GM18861 (cell line): ENCODE data around the gene TBCD.
"Not testable (repeated sequence)": the region's sequence is repeated elsewhere in the genome, so short reads cannot be mapped to it uniquely, and the experiment has no call there.

ENCODE experiments used
- ATAC-seq: cut with Tn5 transposase; IDR thresholded peaks from one replicate; pipeline ENCODE4 v1.9.1; 2021; ENCODE audit not compliant: unreplicated experiment

Gene TBCD

GRCh38 chr17:82985973-82986372, 234.1 kb downstream of the TBCD start:
- no peak for ATAC-seq

DNA sequence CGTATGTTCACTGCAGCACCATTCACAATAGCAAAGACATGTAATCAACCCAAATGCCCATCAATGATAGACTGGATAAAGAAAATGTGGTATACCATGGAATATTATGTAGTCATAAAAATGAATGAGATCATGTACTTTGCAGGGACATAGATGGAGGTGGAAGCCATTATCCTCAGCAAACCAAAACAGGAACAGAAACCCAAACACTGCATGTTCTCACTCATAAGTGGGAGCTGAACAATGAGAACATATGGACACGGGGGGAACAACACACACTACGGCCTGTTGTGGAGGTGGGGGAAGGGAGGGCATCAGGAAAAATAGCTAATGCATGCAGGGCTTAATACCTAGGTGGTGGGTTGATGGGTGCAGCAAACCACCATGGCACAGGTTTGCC, 237.2 kb downstream of the TBCD start:
- not testable (repeated sequence) for ATAC-seq

DNA sequence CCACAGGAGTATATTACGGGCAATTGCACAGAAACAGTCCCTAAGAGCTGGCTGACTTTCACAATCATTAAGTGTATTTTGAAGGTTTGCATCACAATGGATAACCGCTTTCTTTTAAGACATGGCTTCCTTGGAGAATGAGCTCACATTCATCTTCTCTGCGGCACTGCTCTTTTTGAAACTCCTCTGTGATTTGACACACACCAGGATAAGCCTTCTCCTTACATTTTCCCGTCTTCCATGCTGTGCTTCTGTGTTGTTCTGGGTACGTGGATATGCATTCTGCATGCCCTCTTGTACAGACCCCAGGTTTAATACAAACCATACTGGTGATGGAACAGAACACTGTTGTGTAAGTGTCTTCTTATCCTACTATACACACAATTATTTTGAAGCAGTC, 238.0 kb downstream of the TBCD start:
- no peak for ATAC-seq

DNA sequence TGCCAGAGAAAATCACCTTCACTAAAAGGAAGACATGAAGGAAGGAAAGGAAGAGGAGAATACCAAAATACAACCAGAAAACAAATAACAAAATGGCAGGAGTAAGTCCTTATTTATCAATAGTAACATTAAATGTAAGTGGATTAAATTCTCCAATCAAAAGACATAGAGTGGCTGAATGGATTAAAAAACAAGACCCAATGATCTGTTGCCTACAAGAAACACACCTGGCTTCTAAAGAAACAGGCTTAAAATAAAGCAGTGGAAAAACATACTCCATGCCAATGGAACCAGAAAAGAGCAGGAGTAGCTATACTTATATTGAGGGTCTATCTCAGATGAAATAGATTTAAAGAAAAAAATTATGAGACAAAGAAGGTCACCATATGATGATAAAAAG, 241.1 kb downstream of the TBCD start:
- ATAC-seq, result no peak
